NCI-H526 treated with DMSO at 0.1 percent for 48 hours (cell line): ENCODE results near the gene NUTM2G.
"Not testable (repeated sequence)": the region's sequence is repeated elsewhere in the genome, so short reads cannot be mapped to it uniquely, and the experiment has no call there.

Experiments used
- DNase-seq: peaks from one replicate; lab custom pipeline; 2025; lab: John Stamatoyannopoulos, UW

The NUTM2G gene

DNA sequence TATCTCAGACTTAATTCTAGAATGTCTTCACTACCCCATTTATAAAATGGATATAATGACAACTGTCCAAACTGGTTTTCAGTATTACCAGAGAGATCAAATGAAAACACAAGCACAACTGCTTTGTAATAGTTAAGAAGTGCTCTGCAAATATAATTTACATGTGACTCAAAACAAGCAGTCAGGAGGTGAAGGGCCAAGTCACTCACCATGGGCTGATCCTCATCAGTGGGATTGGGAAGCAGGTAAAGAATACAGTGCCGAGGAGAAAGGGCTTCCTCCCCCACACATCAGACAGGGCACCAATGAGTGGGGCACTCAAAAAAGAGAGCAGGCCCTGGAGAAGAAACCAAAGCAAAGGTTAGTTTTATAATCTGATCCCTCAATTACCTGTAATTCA lies 20.7 kb downstream of the NUTM2G start:
- DNase-seq = not testable (repeated sequence)

DNA sequence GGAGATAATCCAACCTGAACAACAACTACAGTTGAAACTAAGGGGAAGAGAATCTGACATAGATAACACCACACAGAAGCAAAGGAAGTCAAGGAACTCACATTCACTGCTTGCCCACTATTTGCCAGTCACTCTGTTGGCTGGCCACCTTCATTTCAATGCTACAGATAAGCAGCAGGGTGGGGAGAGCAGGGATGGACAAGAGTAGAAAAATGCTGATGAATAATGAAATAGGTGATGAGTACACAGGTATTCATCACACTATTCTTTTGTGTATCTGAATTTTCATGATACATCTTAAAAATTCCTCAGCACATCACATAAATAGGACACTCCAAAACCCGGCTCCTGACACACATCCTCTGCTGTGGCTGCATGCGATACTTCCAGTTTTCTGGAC lies 21.9 kb downstream of the NUTM2G start:
- DNase-seq = not testable (repeated sequence)

DNA sequence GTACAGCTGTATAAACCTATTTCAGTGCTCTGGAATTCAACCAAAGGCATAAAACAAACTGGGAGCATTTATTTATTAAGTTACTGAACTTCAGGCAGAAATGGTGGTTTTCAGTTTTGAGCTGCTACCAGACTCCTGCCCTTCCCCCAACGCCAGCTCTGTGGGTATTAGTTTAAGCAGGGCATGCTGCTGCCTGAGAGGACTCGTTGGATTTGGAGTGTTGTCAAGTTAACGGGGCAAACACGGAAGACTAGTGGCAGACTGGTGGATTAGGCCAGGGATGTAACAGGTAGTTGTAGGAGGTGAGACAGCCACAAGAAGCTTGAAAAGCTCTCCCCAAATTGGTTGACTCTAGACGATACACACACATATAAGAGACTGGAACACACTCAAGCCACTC lies 38.9 kb downstream of the NUTM2G start:
- DNase-seq = not testable (repeated sequence)

DNA sequence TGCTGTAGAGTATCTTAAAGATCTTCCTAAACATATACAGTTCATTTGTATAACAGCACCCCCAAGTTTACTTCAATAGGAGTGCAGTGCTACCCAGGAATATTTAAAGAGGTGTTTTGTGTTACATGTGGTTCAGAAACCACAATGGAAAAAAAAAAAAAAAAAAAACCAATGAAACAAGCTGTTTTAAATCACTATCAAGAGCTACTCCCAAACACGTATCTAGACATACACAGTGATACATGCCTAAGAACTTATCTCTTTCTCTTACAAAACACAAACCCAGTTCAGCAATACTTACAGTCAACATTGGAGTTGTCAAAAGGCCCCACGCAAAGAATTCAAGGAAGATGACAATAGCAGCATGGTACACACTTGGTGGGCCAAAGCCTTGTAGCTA lies 43.9 kb downstream of the NUTM2G start:
- DNase-seq = not testable (repeated sequence)

GRCh38 chr9:96974037-96974436 lies 45.4 kb downstream of the NUTM2G start:
- DNase-seq = not testable (repeated sequence)

DNA sequence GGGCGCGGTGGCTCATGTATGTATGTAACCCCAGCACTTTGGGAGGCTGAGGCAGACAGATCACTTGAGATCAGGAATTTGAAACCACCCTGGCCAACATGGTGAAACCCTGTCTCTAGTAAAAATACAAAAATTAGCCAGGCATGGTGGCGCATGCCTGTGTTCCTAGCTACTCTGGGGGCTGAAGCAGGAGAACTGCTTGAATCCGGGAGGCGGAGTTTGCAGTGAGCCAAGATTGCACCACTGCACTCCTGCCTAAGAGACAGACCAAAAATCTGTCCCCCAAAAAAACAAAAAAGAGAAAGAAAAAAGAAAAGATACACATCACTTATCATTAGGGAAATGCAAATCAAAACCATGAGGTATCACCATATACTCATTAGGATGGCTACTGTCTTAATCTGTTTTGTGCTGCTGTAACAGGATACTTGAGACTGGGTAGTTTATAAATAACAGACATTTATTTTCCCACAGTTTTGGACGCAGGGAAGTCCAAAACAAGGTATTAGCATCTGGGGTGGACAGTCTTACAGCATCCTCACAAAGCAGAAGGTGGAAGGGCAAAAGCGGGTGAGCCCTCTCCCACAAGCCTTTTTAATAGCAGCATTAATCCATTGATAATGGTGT lies 55.0 kb downstream of the NUTM2G start:
- not testable (repeated sequence) for DNase-seq

DNA sequence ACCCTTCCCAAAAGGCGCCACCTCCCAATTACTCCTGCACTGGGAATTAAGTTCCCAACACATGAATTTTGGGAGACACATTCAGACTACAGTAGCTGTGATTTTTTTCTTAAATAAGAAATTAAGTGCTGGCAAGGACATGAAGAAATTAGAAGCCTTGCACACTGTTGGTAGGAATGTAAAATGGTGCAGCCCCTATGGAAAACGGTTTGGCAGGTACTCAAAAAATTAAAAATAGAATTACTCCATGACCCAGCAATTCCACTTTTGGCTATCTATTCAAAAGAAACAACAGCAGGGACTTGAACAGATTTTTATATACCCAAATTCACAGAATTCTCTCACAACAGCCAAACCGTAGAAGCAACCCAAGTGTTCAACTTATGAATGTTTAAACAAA lies 55.5 kb downstream of the NUTM2G start:
- DNase-seq = not testable (repeated sequence)

DNA sequence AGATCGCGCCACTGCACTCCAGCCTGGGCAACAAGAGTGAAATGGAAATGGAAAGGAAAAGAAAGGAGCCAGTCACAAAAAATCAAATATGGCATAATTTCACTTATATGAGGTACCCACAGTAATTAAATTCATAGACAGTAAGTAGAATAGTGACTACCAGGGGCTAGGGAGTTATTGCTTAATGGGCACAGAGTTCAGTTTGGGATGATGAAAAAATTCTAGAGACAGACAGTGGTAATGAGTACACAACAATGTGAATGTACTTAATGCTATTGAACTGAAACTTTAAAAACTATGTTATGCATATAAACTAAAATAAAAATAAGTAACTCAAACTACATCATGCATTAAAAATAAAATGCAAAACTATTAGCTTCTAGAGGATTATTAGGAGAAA lies 56.2 kb downstream of the NUTM2G start:
- not testable (repeated sequence) for DNase-seq
